HG02610 (cell line): ENCODE data around the gene LSR.

Experiments used
- ATAC-seq: cut with Tn5 transposase; IDR thresholded peaks from one replicate; pipeline ENCODE4 v1.9.1; 2021; ENCODE audit warnings: mild to moderate bottlenecking, moderate library complexity; ENCODE audit not compliant: unreplicated experiment

Gene LSR

GRCh38 chr19:35246466-35247092 lies 2.2 kb upstream of the LSR start:
- ATAC-seq: no peak

- ATAC-seq: peak; percentile 31
Observed at GRCh38 chr19:35247526-35248309, 1.1 kb upstream of the LSR start.

GRCh38 chr19:35249146-35249847 lies 495 bp downstream of the LSR start:
- peak; percentile 16 for ATAC-seq

- no peak for ATAC-seq
Observed at GRCh38 chr19:35249848-35250711, 1.3 kb downstream of the LSR start.

GRCh38 chr19:35251456-35251855 lies 2.7 kb downstream of the LSR start:
- no peak for ATAC-seq

GRCh38 chr19:35253316-35254286 lies 4.8 kb downstream of the LSR start:
- no peak for ATAC-seq

- ATAC-seq: no peak
Observed at GRCh38 chr19:35254341-35255297, 5.8 kb downstream of the LSR start.

- no peak for ATAC-seq
Observed at GRCh38 chr19:35256566-35256965, 7.8 kb downstream of the LSR start.

GRCh38 chr19:35257113-35257461 lies 8.3 kb downstream of the LSR start:
- ATAC-seq: no peak

- ATAC-seq: no peak
Observed at GRCh38 chr19:35260694-35261304, 12.0 kb downstream of the LSR start.

GRCh38 chr19:35261356-35262100 lies 12.7 kb downstream of the LSR start:
- no peak for ATAC-seq

- no peak for ATAC-seq
Observed at GRCh38 chr19:35262101-35262761, 13.4 kb downstream of the LSR start.

GRCh38 chr19:35264268-35265125 lies 15.7 kb downstream of the LSR start:
- ATAC-seq: no peak

- no peak for ATAC-seq
Observed at GRCh38 chr19:35265126-35265899, 16.5 kb downstream of the LSR start.

GRCh38 chr19:35265900-35266519 lies 17.2 kb downstream of the LSR start:
- no peak for ATAC-seq
